Esophagus squamous epithelium (tissue), 4 donors: ENCODE data around the gene CGRRF1.

Experiments
- POLR2A ChIP-seq, 4 donors: fragments of 450-650 bp; IDR thresholded peaks; one replicate each; pipeline ENCODE4 v1.6.1; 2017; ENCODE audit warnings: antibody characterized with exemption in 4 of 4, mild to moderate bottlenecking in 4 of 4, moderate library complexity in 3 of 4
- TF ChIP-seq, protein P1 (sequence below), 6 experiments: fragments of 450-650 bp in 4 of 6; fragments of 200-600 bp in 2 of 6; sonication (generic) in 2 of 6; IDR thresholded peaks; one replicate each; pipeline ENCODE4 v1.5.1; 2016 to 2019; ENCODE audit warnings: antibody characterized with exemption in 6 of 6, mild to moderate bottlenecking in 4 of 6, moderate library complexity in 4 of 6

DNA sequence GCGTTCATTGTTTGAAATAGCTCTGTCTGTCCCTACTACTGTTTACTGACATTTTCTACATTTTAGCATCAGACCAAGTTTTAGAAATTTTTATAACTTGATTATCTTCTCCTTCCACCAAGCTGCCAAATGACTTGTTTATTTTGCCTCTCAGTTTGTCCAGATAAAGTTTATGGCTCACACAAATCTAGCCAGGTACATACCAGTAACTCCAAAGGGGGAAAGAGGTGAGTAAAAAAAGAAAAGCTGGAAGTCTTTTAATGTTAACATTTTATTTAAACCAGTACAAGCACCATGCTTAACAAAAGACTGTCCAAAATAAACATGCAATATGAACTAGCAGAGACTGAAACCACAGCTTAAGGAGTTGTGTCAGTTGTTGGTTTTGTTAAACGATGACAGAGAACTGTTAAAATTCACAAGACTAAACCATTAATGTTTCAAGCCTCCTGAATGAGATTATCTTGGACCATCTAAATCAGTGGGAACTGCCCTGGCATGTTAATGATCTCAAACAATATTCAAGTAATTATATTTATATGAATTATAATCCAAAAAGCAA lies 35.4 kb upstream of the CGRRF1 start:
- TF ChIP-seq, protein P1, sequence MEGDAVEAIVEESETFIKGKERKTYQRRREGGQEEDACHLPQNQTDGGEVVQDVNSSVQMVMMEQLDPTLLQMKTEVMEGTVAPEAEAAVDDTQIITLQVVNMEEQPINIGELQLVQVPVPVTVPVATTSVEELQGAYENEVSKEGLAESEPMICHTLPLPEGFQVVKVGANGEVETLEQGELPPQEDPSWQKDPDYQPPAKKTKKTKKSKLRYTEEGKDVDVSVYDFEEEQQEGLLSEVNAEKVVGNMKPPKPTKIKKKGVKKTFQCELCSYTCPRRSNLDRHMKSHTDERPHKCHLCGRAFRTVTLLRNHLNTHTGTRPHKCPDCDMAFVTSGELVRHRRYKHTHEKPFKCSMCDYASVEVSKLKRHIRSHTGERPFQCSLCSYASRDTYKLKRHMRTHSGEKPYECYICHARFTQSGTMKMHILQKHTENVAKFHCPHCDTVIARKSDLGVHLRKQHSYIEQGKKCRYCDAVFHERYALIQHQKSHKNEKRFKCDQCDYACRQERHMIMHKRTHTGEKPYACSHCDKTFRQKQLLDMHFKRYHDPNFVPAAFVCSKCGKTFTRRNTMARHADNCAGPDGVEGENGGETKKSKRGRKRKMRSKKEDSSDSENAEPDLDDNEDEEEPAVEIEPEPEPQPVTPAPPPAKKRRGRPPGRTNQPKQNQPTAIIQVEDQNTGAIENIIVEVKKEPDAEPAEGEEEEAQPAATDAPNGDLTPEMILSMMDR (IDR thresholded peaks at IDR 0.05) = no peak
- no peak for TF ChIP-seq POLR2A (IDR thresholded peaks at IDR 0.05)
